ENCODE results near the gene NRG2.

DNA sequence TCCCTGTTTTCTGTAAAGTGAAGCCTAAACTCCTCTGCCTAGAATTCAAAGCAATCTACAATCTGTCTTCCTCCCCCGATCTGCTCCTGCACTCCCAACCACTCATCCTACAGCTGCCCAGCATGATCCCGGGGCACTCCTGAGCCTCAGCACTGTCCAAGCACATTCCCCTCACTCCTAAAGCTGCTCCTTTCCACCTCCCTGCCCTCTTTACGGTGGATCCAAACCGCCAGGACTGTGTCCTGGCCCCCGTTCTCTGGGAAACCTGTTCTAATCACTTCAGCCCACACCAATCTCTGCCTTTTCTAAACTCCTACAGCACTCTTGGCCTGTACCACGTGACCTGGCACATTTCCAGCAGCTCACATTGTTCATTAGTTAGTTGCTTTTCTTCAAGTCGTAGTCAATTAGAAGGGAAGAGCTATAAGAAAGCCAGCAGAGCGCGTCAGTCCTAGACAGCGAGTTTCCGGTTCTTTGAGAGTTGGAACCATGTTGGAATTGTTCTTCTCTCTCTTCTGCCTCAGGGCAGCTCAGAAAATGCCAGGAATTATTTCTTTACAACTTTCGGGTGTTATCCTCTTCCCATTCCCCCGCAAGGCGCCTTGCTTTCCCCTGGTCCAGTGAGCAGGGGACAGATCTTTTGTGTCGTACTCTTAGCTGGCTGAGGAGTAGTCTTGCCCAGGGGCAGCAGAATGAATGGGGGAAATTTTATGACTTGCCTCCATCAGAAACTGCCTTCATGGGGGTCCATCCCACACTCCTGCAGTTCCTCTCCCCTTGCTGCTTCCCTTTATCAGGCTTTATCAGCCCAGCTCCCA lies 60.7 kb downstream of the NRG2 start:
- TF ChIP-seq HDAC6 (IDR thresholded peaks at IDR 0.05; ENCODE audit: low read depth, low read length) = no peak
- TF ChIP-seq, protein P1, sequence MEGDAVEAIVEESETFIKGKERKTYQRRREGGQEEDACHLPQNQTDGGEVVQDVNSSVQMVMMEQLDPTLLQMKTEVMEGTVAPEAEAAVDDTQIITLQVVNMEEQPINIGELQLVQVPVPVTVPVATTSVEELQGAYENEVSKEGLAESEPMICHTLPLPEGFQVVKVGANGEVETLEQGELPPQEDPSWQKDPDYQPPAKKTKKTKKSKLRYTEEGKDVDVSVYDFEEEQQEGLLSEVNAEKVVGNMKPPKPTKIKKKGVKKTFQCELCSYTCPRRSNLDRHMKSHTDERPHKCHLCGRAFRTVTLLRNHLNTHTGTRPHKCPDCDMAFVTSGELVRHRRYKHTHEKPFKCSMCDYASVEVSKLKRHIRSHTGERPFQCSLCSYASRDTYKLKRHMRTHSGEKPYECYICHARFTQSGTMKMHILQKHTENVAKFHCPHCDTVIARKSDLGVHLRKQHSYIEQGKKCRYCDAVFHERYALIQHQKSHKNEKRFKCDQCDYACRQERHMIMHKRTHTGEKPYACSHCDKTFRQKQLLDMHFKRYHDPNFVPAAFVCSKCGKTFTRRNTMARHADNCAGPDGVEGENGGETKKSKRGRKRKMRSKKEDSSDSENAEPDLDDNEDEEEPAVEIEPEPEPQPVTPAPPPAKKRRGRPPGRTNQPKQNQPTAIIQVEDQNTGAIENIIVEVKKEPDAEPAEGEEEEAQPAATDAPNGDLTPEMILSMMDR (IDR thresholded peaks at IDR 0.05; ENCODE audit: control extremely low read depth in 1 of 3, insufficient read depth in 1 of 3, low read depth in 1 of 3, low read length in 3 of 3) = no peak

Measured in H1 (cell line).